ENCODE data around the gene SLC25A17. TPM values are rescaled to one million over a fixed set of nuclear protein-coding genes. Genes with fewer than 3 reads are reported as not detected.

Gene SLC25A17
- total RNA-seq, 1 donor from 2014 or later = 4.8 TPM

GRCh38 chr22:40803321-40803720, 15.8 kb downstream of the SLC25A17 start:
- no peak for TF ChIP-seq CTCF (IDR thresholded peaks at IDR 0.05; ENCODE audit: borderline replicate concordance)
- Histone ChIP-seq H3K27ac (replicated peaks) (no peak overlapping the region), H3K9me3 (replicated peaks) (no peaks in the 10 kb centered on the region), H3K4me1 (peaks cover 2% of the 10 kb centered on the region), H3K27me3 (ENCODE audit: low read depth) (no peaks in the 10 kb centered on the region), H3K36me3 (peaks cover 9% of the 10 kb centered on the region), H3K4me3 (no peak overlapping the region)
- intact Hi-C loops (cut with micrococcal nuclease) = no loop called here
- no peak for DNase-seq

DNA sequence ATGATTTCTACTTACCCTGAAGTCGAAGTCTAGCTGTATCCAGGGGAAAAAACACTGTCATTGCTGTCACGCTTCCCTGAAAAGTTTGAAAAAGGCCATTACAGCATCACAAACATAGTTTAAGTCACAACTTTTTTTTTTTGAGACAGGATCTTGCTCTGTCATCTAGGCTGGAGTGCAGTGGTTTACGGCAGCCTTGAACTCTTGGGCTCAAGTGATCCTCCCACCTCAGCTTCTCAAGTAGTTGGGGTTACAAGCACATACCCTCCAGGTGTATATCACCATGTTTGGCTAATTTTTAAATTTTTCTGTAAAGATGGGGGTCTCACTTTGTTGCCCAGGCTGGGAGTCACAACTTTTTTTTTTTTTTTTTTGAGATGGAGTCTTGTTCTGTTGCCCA, 20.1 kb downstream of the SLC25A17 start:
- intact Hi-C loops (cut with micrococcal nuclease) = no loop called here
- Histone ChIP-seq H3K9me3 (replicated peaks) (no peaks in the 10 kb centered on the region), H3K36me3 (peaks cover 24% of the 10 kb centered on the region), H3K27me3 (ENCODE audit: low read depth) (no peaks in the 10 kb centered on the region), H3K27ac (replicated peaks) (no peak overlapping the region), H3K4me3 (no peak overlapping the region), H3K4me1 (no peaks in the 10 kb centered on the region)
- TF ChIP-seq CTCF (IDR thresholded peaks at IDR 0.05; ENCODE audit: borderline replicate concordance) = no peak
- DNase-seq = no peak

DNA sequence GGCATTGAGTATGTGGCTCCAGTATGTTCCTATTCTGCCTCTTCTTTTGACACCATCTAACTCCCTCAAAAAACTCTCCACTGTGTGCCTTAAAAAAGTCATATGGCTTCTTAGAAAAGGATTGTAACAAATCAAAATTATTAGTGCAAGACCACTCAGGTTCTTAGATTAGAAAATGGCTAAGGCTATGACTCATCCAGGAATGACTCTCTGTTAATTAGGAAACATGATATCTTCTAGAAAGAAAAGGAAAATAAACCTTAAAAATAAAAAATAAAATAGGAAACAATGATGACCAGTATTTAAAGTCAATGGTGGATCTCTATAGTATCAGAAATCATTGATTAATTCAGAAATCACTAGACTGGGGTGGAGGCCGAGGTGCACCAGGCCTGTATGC, 21.7 kb downstream of the SLC25A17 start:
- no peaks in the 10 kb centered on the region for H3K9me3 ChIP-seq (replicated peaks)
- intact Hi-C loops (cut with micrococcal nuclease) = no loop called here
- TF ChIP-seq CTCF (IDR thresholded peaks at IDR 0.05; ENCODE audit: borderline replicate concordance) = no peak
- DNase-seq = no peak
- H3K27ac ChIP-seq (replicated peaks) = no peak overlapping the region
- H3K36me3 ChIP-seq = peaks cover 37% of the 10 kb centered on the region
- H3K27me3 ChIP-seq (ENCODE audit: low read depth) = no peaks in the 10 kb centered on the region
- H3K4me1 ChIP-seq = no peaks in the 10 kb centered on the region
- H3K4me3 ChIP-seq = no peak overlapping the region

- Histone ChIP-seq H3K36me3 (peaks cover 56% of the 10 kb centered on the region), H3K4me1 (no peaks in the 10 kb centered on the region), H3K4me3 (no peak overlapping the region), H3K27ac (replicated peaks) (no peak overlapping the region), H3K9me3 (replicated peaks) (no peaks in the 10 kb centered on the region), H3K27me3 (ENCODE audit: low read depth) (no peaks in the 10 kb centered on the region)
- intact Hi-C loops (cut with micrococcal nuclease) = no loop called here
- DNase-seq = no peak
- no peak for TF ChIP-seq CTCF (IDR thresholded peaks at IDR 0.05; ENCODE audit: borderline replicate concordance)
Measured at GRCh38 chr22:40792451-40792850, 26.7 kb downstream of the SLC25A17 start.

- Histone ChIP-seq H3K4me1 (no peaks in the 10 kb centered on the region), H3K9me3 (replicated peaks) (no peaks in the 10 kb centered on the region), H3K36me3 (peaks cover 60% of the 10 kb centered on the region), H3K27ac (replicated peaks) (no peak overlapping the region), H3K4me3 (no peak overlapping the region), H3K27me3 (ENCODE audit: low read depth) (no peaks in the 10 kb centered on the region)
- DNase-seq = no peak
- intact Hi-C loops (cut with micrococcal nuclease) = no loop called here
- TF ChIP-seq CTCF (IDR thresholded peaks at IDR 0.05; ENCODE audit: borderline replicate concordance) = no peak
Measured at GRCh38 chr22:40791241-40791640, 27.9 kb downstream of the SLC25A17 start.

- Histone ChIP-seq H3K36me3 (peaks cover 60% of the 10 kb centered on the region), H3K27me3 (ENCODE audit: low read depth) (no peaks in the 10 kb centered on the region), H3K9me3 (replicated peaks) (no peaks in the 10 kb centered on the region), H3K4me3 (no peak overlapping the region), H3K4me1 (no peaks in the 10 kb centered on the region), H3K27ac (replicated peaks) (no peak overlapping the region)
- intact Hi-C loops (cut with micrococcal nuclease) = no loop called here
- TF ChIP-seq CTCF (IDR thresholded peaks at IDR 0.05; ENCODE audit: borderline replicate concordance) = no peak
- no peak for DNase-seq
Measured at GRCh38 chr22:40789131-40789530, 30.0 kb downstream of the SLC25A17 start.
